GM21526 (cell line): ENCODE results near the gene STK39.
"Not testable (repeated sequence)": the region's sequence is repeated elsewhere in the genome, so short reads cannot be mapped to it uniquely, and the experiment has no call there.

Experiments
- ATAC-seq: cut with Tn5 transposase; IDR thresholded peaks from one replicate; pipeline ENCODE4 v1.9.1; 2021; ENCODE audit warnings: moderate library complexity; ENCODE audit not compliant: unreplicated experiment, low FRiP score

The STK39 gene

DNA sequence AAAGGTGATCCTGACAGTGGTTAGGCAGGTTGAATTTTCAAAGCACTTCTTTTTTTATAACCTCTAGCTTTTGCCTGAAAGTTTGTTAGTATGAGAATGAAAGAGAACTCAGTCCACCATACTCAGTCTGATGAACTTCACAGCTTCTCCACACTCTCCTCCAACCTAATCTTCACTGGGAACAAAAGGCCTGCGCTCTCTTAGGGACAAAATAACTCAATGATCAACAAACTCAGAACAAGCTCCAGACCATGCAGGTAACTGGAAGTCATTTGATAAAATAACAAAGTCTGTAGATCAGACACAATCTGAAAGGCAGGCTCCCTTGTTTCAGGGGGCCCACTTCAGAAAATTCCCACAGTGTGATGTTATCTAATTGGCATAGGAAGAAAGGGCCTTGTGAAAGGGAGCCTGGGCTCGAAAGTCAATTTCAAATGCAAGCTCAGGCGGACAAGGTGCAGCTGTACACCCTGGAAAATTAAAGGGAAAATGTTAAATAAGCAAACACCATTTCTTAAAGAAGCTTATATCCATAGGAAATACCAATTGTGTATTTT, 142.2 kb downstream of the STK39 start:
- ATAC-seq = no peak

DNA sequence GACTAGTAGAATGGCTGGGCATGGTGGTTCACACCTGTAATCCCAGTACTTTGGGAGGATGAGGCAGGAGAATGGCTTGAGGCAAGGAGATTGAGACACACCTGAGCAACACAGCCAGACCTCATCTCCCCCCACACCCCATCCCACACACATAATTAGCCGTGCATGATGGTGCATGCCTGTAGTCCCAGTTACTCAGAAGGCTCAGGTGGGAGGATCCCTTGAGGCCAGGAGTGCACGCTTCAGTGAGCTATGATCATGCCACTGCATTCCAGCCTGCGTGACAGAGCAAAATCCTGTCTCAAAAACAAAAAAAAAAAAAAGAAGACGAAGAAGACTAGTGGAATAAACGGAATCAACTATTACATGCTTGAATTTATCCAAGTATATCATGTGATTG, 150.0 kb downstream of the STK39 start:
- ATAC-seq = no peak

DNA sequence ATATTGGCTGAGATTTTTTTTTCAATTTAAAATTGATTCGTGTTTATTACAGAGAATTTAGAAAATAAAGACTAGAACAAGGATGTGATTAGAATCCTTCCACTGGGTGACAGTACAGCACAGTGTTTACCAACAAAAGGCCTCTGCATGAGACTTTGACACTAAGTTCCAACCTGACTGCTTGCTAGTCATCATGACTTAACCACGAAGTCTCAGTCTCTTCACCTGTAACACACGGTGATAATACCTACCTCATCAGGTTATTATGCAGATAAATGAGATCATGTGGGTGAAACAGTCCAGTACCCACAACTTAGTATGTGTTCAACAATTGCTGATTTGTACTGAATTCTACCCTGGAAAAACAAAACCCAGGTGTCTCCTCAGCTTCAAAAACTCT, 151.2 kb downstream of the STK39 start:
- ATAC-seq = no peak

- ATAC-seq = no peak
Measured at GRCh38 chr2:168091986-168092385, 155.4 kb downstream of the STK39 start.

GRCh38 chr2:168090366-168091135, 156.8 kb downstream of the STK39 start:
- peak; percentile 93 for ATAC-seq

DNA sequence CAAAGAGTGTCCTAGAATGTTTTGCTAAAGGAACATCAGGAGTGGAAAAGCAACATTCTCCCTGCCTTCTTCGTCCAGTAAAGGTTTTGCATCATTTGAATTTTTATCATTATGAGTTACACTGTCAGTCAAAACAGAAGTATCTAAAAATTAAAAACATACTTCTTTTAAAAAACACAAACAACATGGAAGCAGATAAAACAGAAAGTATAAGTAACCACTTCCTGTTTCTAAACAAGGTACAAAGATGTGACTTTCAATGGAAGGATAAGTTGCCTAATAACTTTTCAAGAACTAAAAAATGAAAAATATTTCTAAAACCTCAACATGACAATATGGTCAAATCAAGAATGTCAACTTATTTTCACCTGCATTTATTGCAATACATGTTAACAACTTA, 158.2 kb downstream of the STK39 start:
- ATAC-seq = peak; percentile 38

DNA sequence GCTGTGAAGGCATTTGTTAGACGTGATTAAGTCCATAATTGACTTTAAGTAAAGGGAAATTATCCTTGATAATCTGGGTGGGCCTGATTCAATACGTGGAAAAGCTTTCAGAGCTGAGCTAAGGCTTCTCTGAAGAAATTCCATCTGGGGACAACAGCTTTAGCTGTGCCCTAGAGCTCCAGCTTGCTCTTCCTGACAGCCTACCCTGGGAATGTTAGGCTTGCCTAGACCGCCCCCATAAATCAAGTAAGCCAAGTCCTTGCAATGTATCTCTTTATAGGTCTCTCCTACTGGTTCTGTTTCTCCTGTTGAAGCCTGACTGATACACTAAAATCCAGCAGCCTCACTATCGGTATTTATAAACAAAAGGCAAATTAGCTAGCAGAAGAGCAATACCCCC, 160.0 kb downstream of the STK39 start:
- no peak for ATAC-seq

DNA sequence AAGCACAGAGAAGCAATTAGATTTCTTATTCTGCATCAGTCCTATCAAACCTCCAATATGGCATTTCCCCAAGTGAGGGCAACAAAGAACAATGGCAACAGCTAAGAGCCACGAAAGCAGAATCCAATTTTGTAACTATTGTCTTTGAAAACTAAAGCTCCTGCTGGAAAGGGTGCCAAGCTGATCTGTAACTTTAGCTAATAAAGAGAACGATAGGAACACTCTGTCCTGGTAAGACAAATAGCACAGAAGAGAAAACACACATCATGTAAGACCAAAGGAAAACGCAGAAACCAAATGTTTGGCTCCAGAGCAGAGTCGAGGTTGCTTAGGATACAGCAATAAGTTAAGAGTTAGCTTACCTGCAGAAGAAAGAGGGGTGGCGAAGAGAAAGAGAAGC, 160.5 kb downstream of the STK39 start:
- ATAC-seq = no peak

DNA sequence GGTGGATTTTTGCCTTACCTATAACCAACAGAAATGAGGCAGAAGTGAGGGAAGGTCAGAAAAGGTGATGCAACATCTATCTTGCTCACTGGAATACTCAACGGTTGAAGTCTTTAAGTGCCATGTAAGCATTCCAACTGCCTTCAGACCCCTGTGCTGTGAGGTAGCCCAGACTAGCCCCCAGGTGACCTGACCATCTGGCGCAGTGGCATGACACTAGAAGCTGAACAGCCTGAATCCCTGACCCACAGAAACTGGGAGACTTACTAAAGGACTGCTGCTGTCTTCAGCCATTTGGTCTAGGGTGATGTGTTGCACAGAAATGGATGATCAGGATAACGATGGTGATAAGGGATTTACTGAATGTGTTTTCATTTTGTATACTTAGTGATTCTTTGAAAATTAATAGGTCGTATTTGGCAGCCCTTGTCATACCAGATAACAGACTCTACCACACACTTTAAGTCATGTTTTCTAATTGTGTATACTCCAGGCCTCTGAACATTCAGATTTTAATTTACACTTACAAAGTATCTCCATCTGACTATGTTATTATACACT, 161.5 kb downstream of the STK39 start:
- ATAC-seq = no peak

- ATAC-seq = no peak
Measured at GRCh38 chr2:168084288-168084687, 163.1 kb downstream of the STK39 start.

- not testable (repeated sequence) for ATAC-seq
Measured at GRCh38 chr2:168081452-168081851, 165.9 kb downstream of the STK39 start.

DNA sequence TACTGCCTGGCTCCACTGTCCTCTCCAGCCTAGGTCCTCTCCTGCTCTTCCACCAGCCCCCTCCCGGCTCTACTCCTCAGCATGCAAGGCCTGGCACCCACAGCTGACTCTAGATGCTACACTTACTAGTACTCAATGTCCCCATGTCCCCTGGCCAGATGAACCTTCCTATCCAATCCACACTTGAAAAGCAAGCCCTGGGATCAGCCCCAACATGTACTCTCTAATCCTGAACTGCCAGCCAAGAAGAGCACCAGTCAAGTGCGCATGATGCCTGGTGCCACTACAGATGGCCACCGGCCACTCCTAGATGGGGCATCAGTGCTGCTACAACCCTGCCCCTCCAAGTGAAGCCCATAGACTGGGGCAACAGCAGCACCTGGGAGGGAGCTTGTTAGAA, 168.2 kb downstream of the STK39 start:
- no peak for ATAC-seq

- no peak for ATAC-seq
Measured at GRCh38 chr2:168076731-168077130, 170.7 kb downstream of the STK39 start.

- no peak for ATAC-seq
Measured at GRCh38 chr2:168075446-168075845, 171.9 kb downstream of the STK39 start.

DNA sequence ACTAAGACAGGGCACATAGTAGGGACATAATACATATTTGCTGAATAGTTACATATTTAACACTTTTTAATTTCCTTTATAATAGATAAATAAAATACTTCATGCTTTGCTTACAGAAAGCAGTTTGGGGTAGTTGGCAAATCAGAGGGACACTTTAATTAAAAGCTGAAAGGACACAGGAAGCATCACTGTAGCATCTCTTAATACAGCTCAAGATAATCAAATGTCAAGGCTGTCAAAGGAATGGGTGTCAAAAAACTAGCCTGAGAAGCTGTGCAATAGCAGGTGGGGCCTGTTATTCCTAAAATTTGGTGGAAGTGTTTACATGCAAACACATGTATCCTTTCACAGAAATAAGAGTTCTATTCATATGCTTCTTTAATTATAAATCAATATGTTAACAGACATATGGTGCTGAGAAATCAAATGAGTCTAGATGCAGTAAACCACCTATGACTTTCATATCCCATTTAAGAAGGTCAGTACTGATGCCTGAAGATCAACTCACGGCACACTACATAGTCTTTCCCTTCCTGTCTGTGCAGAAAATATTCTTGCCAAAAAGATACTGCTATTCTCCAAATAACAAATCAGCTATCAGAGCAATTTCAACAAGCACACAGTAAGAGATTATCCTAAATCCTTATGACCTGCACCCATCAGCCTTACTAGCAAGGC, 174.6 kb downstream of the STK39 start:
- ATAC-seq = no peak

- ATAC-seq = no peak
Measured at GRCh38 chr2:168064011-168064998, 183.1 kb downstream of the STK39 start.

DNA sequence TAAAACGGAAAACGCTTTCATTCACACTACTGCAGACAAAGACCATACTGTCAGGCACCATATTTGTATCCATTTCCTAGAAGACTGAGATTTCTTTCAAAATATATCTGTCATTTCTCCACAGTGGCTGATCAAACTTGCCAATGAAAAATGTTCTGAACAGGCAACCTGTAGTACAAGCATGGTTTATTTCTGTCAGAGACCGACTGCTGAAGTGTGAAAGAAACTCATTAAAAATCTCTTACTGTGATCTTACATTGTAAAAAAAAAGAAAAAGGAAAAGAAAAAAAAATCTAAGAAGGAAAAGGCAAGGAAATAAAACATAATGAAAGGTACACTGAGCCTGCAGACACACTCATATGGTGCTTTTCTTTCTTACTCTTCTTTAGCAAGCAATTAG, 184.5 kb downstream of the STK39 start:
- no peak for ATAC-seq

- no peak for ATAC-seq
Measured at GRCh38 chr2:168062054-168062453, 185.3 kb downstream of the STK39 start.

GRCh38 chr2:168060986-168061750, 186.2 kb downstream of the STK39 start:
- ATAC-seq = no peak

DNA sequence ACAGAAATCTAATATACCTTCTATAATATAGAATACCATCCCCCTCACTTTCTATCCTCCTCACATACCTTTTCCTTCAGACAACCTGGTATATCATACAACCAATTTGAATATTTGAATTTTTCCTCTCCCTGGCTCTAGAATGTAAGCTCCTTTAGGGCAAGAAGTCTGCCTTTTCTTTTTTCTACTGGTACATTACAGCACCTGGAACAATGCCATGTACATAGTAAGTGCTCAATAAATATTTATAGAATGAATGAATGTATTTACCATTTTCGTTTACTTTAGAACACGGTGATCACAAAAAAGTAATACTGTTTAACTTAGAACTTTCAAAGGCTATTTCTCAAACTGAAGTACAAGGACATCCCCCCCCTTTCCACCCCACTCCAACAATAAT, 187.6 kb downstream of the STK39 start:
- no peak for ATAC-seq
